GM12873 (cell line): Measurements from ENCODE around the gene ACTN1.

Source experiments
- CTCF ChIP-seq: IDR thresholded peaks from 2 replicates; pipeline ENCODE4 v1.5.1; 2012; ENCODE audit warnings: low read depth, mild to moderate bottlenecking, moderate library complexity, low read length, control low read depth; ENCODE audit not compliant: insufficient read depth; ENCODE audit errors: missing control alignments

The ACTN1 gene

GRCh38 chr14:68860771-68861170, 118.3 kb downstream of the ACTN1 start:
- TF ChIP-seq CTCF: no peak

DNA sequence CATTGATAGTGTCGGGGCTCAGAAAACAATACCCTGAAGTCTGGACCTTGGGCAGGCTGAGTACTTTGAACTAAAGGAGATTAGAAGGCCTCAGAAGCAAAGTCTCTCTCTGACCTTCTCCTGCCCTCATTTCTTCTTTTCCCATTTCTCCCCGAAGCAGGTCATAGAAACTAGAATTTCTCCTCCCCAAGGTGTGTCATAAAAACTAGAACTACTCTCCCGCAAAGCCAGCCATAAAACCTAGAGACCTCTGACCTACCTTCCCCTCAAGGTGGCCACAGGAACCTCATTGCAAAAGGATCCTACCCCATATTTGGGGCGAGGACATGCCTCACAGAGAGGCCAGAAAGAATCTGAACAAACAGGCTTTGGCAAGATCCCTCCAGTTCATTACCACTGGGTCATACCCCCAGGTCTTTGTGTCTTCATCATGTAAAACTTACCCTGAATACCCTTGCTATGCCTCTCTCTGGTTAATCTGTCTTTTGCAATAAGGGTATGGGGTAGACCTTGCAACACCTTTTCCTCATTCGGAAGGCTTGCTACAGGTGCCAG, 121.5 kb downstream of the ACTN1 start:
- no peak for TF ChIP-seq CTCF

GRCh38 chr14:68856572-68856971, 122.5 kb downstream of the ACTN1 start:
- TF ChIP-seq CTCF: no peak

DNA sequence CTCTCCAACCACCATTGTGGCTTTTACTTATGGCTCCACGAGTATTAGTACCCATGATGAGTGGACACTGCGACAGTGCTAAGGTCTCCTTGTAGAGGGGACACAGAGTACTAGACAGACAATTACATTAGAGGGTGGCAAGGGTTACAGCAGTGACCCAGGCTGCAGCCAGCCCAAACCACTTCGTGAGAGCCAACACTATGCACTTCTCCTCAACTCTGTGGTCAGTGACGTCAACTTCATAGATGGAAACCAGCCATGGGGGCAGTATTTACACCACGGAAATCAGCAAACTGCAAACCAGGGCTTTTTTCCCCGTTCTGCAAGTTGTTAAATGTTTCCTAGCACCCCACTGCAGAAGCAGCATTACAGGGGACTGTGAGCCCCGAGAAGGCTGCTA, 124.7 kb downstream of the ACTN1 start:
- TF ChIP-seq CTCF: no peak

GRCh38 chr14:68853749-68854148, 125.4 kb downstream of the ACTN1 start:
- no peak for TF ChIP-seq CTCF

- no peak for TF ChIP-seq CTCF
Measured at GRCh38 chr14:68851078-68851477, 128.0 kb downstream of the ACTN1 start.

GRCh38 chr14:68849416-68849815, 129.7 kb downstream of the ACTN1 start:
- TF ChIP-seq CTCF: no peak
